ENCODE results near the gene CTSA.

Gene CTSA

GRCh38 chr20:45940469-45940868 is 49.3 kb downstream of the CTSA start:
- no peak for DNase-seq

GRCh38 chr20:45943613-45944012 is 52.5 kb downstream of the CTSA start:
- DNase-seq: no peak

GRCh38 chr20:45944151-45944964 is 53.2 kb downstream of the CTSA start:
- no peak for DNase-seq

GRCh38 chr20:45944965-45945677 is 54.0 kb downstream of the CTSA start:
- no peak for DNase-seq

GRCh38 chr20:45945678-45946148 is 54.6 kb downstream of the CTSA start:
- no peak for DNase-seq

- DNase-seq: no peak
Measured at GRCh38 chr20:45946149-45946970, 55.2 kb downstream of the CTSA start.

- DNase-seq: no peak
Measured at GRCh38 chr20:45947110-45947866, 56.2 kb downstream of the CTSA start.

- DNase-seq: peak; percentile 2
Measured at GRCh38 chr20:45948261-45948733, 57.2 kb downstream of the CTSA start.

Measured in NCI-H69 (cell line).